ELR (cell line): ENCODE data around the gene LRGUK.

Experiments used
- DNase-seq: peaks from one replicate; pipeline ENCODE4 v3.0.0-alpha.2; 2015; ENCODE audit warnings: low read depth

The LRGUK gene

GRCh38 chr7:134126146-134126545 is 994 bp upstream of the LRGUK start:
- DNase-seq: no peak

- no peak for DNase-seq
These were observed 559 bp upstream of the LRGUK start for GRCh38 chr7:134126596-134126965.

GRCh38 chr7:134128829-134129228 is 1.7 kb downstream of the LRGUK start:
- no peak for DNase-seq

- no peak for DNase-seq
These were observed 2.9 kb downstream of the LRGUK start for GRCh38 chr7:134129856-134130523.

GRCh38 chr7:134134004-134134403 is 6.9 kb downstream of the LRGUK start:
- DNase-seq: no peak

GRCh38 chr7:134140889-134141867 is 14.0 kb downstream of the LRGUK start:
- peak; percentile 62 for DNase-seq

GRCh38 chr7:134141868-134142264 is 14.7 kb downstream of the LRGUK start:
- DNase-seq: no peak

- DNase-seq: no peak
These were observed 26.5 kb downstream of the LRGUK start for GRCh38 chr7:134153493-134154136.

GRCh38 chr7:134154581-134155130 is 27.5 kb downstream of the LRGUK start:
- peak; percentile 15 for DNase-seq

- DNase-seq: no peak
These were observed 28.1 kb downstream of the LRGUK start for GRCh38 chr7:134155206-134155605.

GRCh38 chr7:134155871-134156270 is 28.7 kb downstream of the LRGUK start:
- no peak for DNase-seq

- DNase-seq: no peak
These were observed 38.1 kb downstream of the LRGUK start for GRCh38 chr7:134165252-134165651.

GRCh38 chr7:134167250-134167649 is 40.1 kb downstream of the LRGUK start:
- no peak for DNase-seq

GRCh38 chr7:134167841-134168240 is 40.7 kb downstream of the LRGUK start:
- no peak for DNase-seq

- peak; percentile 92 for DNase-seq
These were observed 47.7 kb downstream of the LRGUK start for GRCh38 chr7:134174795-134175261.

GRCh38 chr7:134175334-134176036 is 48.3 kb downstream of the LRGUK start:
- no peak for DNase-seq

- DNase-seq: no peak
These were observed 48.9 kb downstream of the LRGUK start for GRCh38 chr7:134176037-134176350.

GRCh38 chr7:134179036-134180011 is 52.2 kb downstream of the LRGUK start:
- DNase-seq: no peak

GRCh38 chr7:134180376-134180775 is 53.2 kb downstream of the LRGUK start:
- DNase-seq: no peak

- no peak for DNase-seq
These were observed 54.9 kb downstream of the LRGUK start for GRCh38 chr7:134182078-134182477.

GRCh38 chr7:134184767-134185166 is 57.6 kb downstream of the LRGUK start:
- peak; percentile 39 for DNase-seq
